Erythroblast (primary cell): Measurements from ENCODE around the gene DISP2.

ENCODE experiments used
- GATA1 ChIP-seq: IDR thresholded peaks from 2 replicates; pipeline ENCODE4 v1.6.1; 2011; ENCODE audit warnings: low read depth, mild to moderate bottlenecking, control low read depth, low read length, moderate library complexity
- POLR2A ChIP-seq: IDR thresholded peaks from 2 replicates; pipeline ENCODE4 v1.6.1; 2011; ENCODE audit warnings: mild to moderate bottlenecking, low read length

DNA sequence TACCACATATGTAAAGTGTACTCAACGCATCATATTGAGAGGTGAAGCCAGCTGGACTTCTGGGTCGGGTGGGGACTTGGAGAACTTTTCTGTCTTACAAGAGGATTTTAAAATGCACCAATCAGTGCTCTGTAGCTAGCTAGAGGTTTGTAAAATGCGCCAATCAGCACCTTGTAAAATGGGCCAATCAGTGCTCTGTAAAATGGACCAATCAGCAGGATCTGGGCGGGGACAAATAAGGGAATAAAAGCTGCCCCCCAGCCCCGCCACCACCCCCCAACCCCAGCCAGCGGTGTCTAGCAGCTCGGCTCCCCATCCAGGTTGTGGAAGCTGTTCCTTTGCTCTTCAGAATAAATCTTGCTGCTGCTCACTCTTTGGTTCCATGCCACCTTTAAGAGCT lies 41.4 kb downstream of the DISP2 start:
- TF ChIP-seq POLR2A (no peak), GATA1 (no peak)
